Stimulated activated CD8-positive, alpha-beta memory T cell treated with anti-CD3 and anti-CD28 coated beads, Interleukin-12 subunit alpha, Interleukin-12 subunit beta, amount 100 ng/mL, for 24 hours (primary cell): ENCODE results near the gene VARS1.
"Not testable (repeated sequence)": the region's sequence is repeated elsewhere in the genome, so short reads cannot be mapped to it uniquely, and the experiment has no call there.

Experiments used
- DNase-seq: peaks from one replicate; pipeline ENCODE4 v3.0.0-alpha.2; 2020; ENCODE audit errors: extremely low read depth

The VARS1 gene

GRCh38 chr6:31822036-31822821 is 26.7 kb upstream of the VARS1 start:
- DNase-seq: no peak

- no peak for DNase-seq
These were observed 25.9 kb upstream of the VARS1 start for GRCh38 chr6:31821301-31822035.

- not testable (repeated sequence) for DNase-seq
These were observed 24.8 kb upstream of the VARS1 start for GRCh38 chr6:31820399-31820798.

- DNase-seq: no peak
These were observed 24.3 kb upstream of the VARS1 start for GRCh38 chr6:31819871-31820299.

GRCh38 chr6:31817929-31818511 is 22.5 kb upstream of the VARS1 start:
- DNase-seq: not testable (repeated sequence)

- DNase-seq: not testable (repeated sequence)
These were observed 21.8 kb upstream of the VARS1 start for GRCh38 chr6:31817133-31817928.

GRCh38 chr6:31815025-31815838 is 19.7 kb upstream of the VARS1 start, which contains the start of the genes HSPA1A and HSPA1L:
TSS of gene HSPA1A (plus strand) at chr6:31815543. CDS start at chr6:31815757, 214 bp downstream.
TSS of gene HSPA1L (minus strand) at chr6:31815283. CDS start at chr6:31811972, 3,311 bp downstream.
- no peak for DNase-seq

- DNase-seq: no peak
These were observed 19.1 kb upstream of the VARS1 start for GRCh38 chr6:31814677-31815024.

GRCh38 chr6:31813465-31813849 is 17.9 kb upstream of the VARS1 start:
- no peak for DNase-seq

GRCh38 chr6:31811645-31812044 is 16.1 kb upstream of the VARS1 start:
- no peak for DNase-seq

GRCh38 chr6:31808599-31808998 is 13.0 kb upstream of the VARS1 start:
- DNase-seq: not testable (repeated sequence)

GRCh38 chr6:31806470-31807272 is 11.1 kb upstream of the VARS1 start, which contains the start of gene LSM2:
TSS of gene LSM2 (minus strand) at chr6:31806966. CDS start at chr6:31806757, 209 bp downstream.
- DNase-seq: peak; percentile 98

- DNase-seq: no peak
These were observed 10.5 kb upstream of the VARS1 start for GRCh38 chr6:31805939-31806469.

GRCh38 chr6:31801031-31801927 is 5.7 kb upstream of the VARS1 start:
- DNase-seq: not testable (repeated sequence)

- DNase-seq: no peak
These were observed 4.2 kb upstream of the VARS1 start for GRCh38 chr6:31799781-31800180.

- DNase-seq: no peak
These were observed 2.0 kb upstream of the VARS1 start for GRCh38 chr6:31797588-31797987.

GRCh38 chr6:31796993-31797385 is 1.4 kb upstream of the VARS1 start:
- DNase-seq: no peak

- DNase-seq: no peak
These were observed 511 bp downstream of the VARS1 start for GRCh38 chr6:31794866-31795615.
